Left ventricle myocardium inferior (tissue), 1 donor: ENCODE data around the gene CHRNA7. TPM values are rescaled to one million over a fixed set of nuclear protein-coding genes. Genes with fewer than 3 reads are reported as not detected.

Experiments
- DNase-seq: peaks from one replicate; pipeline ENCODE4 v3.0.0-alpha.2; 2020
- H3K27ac ChIP-seq: fragments of 200-600 bp; replicated peaks from 2 replicates; pipeline ENCODE4 v1.8.0; 2021
- H3K27me3 ChIP-seq: fragments of 200-600 bp; 2 replicates; pipeline ENCODE4 v1.8.0; 2021; ENCODE audit warnings: low read depth
- H3K36me3 ChIP-seq: fragments of 200-600 bp; 2 replicates; pipeline ENCODE4 v1.8.0; 2021
- H3K4me1 ChIP-seq: fragments of 200-600 bp; 2 replicates; pipeline ENCODE4 v1.8.0; 2021
- H3K4me3 ChIP-seq: fragments of 200-600 bp; 2 replicates; pipeline ENCODE4 v1.8.0; 2021; ENCODE audit warnings: mild to moderate bottlenecking, moderate library complexity
- H3K9me3 ChIP-seq: fragments of 200-600 bp; replicated peaks from 2 replicates; pipeline ENCODE4 v1.8.0; 2021
- CTCF ChIP-seq: fragments of 200-600 bp; IDR thresholded peaks from 2 replicates; pipeline ENCODE4 v1.8.0; 2021; ENCODE audit warnings: antibody characterized with exemption, mild to moderate bottlenecking, borderline replicate concordance
- intact Hi-C: fragments of 100-400 bp; cut with micrococcal nuclease; formaldehyde crosslinking; loops from one replicate; pipeline ENCODE4 v1.11.0; 2022
- total RNA-seq: library from RNA; stranded (reverse); fragmentation: NEBNext Ultra II Directional; extraction: Animal tissue kit (Norgen Biotek cat#: 25700); gene quantifications from one replicate; pipeline ENCODE4 v1.2.1, GENCODE V29; 2021
- donor health status: DM: no; HTN: yes; CAD: no; lungs with severe emphysema.

CHRNA7 gene
- total RNA-seq, 1 donor from 2014 or later, result 0.60 TPM

DNA sequence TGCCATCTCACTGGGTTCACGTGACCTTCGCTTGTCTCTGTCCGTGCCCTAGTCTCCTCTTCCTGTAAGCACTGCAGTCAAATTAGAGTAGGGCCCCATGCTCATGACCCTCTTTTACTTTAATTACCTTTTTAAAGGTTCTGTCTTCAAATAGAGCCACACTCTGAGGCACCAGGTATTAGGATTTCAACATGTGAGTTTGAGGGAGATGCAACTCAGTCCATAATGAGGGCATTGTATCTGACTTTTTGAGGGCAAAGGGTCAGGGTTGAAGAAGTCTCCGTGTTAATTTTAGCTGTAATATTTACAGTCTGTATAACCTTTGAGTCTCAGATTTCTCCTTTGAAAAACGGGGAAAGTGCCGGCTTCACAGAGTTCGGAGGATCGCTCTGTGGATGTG is 82.9 kb downstream of the CHRNA7 start:
- no peak for DNase-seq
- H3K9me3 ChIP-seq, result no peaks in the 10 kb centered on the region
- no peak overlapping the region for H3K27ac ChIP-seq
- H3K4me3 ChIP-seq, result no peak overlapping the region
- H3K36me3 ChIP-seq, result no peaks in the 10 kb centered on the region
- H3K27me3 ChIP-seq, result peaks cover 29% of the 10 kb centered on the region
- intact Hi-C loops, result no loop called here
- no peaks in the 10 kb centered on the region for H3K4me1 ChIP-seq
- TF ChIP-seq CTCF, result no peak

DNA sequence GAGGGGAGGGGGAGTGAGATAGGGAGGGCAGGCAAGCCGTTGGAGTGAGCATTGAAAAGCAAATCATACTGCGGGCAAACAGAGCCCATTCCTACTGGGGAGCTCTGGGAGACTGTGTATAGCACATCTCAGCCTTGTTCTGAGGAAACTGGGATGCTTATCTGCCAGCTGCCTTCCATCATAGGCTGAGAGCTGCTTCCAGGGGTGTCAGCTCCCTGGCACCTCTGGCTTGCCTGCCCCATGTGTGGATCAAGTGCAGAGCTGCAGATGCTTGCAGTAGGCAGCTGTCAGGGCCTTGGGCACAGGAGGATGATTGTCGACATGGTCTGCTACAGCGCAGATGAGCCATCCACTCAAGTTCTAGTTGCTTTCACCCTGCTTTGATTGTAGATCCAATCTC is 86.8 kb downstream of the CHRNA7 start:
- TF ChIP-seq CTCF, result no peak
- H3K9me3 ChIP-seq, result no peaks in the 10 kb centered on the region
- DNase-seq, result no peak
- no peaks in the 10 kb centered on the region for H3K36me3 ChIP-seq
- no peaks in the 10 kb centered on the region for H3K4me1 ChIP-seq
- no peak overlapping the region for H3K4me3 ChIP-seq
- peaks cover 38% of the 10 kb centered on the region for H3K27me3 ChIP-seq
- H3K27ac ChIP-seq, result no peak overlapping the region
- intact Hi-C loops, result no loop called here

- TF ChIP-seq CTCF, result no peak
- Histone ChIP-seq H3K4me1 (no peaks in the 10 kb centered on the region), H3K27ac (no peak overlapping the region), H3K4me3 (no peak overlapping the region), H3K27me3 (peaks cover 37% of the 10 kb centered on the region), H3K9me3 (no peaks in the 10 kb centered on the region), H3K36me3 (no peaks in the 10 kb centered on the region)
- no peak for DNase-seq
- intact Hi-C loops, result no loop called here
Observed at GRCh38 chr15:32119286-32119685, 89.0 kb downstream of the CHRNA7 start.

- H3K4me3 ChIP-seq, result no peak overlapping the region
- H3K27me3 ChIP-seq, result peaks cover 37% of the 10 kb centered on the region
- no peaks in the 10 kb centered on the region for H3K4me1 ChIP-seq
- H3K9me3 ChIP-seq, result no peaks in the 10 kb centered on the region
- no peak for TF ChIP-seq CTCF
- no peak for DNase-seq
- H3K36me3 ChIP-seq, result no peaks in the 10 kb centered on the region
- intact Hi-C loops, result no loop called here
- H3K27ac ChIP-seq, result no peak overlapping the region
Observed at GRCh38 chr15:32119694-32120330, 89.5 kb downstream of the CHRNA7 start.

DNA sequence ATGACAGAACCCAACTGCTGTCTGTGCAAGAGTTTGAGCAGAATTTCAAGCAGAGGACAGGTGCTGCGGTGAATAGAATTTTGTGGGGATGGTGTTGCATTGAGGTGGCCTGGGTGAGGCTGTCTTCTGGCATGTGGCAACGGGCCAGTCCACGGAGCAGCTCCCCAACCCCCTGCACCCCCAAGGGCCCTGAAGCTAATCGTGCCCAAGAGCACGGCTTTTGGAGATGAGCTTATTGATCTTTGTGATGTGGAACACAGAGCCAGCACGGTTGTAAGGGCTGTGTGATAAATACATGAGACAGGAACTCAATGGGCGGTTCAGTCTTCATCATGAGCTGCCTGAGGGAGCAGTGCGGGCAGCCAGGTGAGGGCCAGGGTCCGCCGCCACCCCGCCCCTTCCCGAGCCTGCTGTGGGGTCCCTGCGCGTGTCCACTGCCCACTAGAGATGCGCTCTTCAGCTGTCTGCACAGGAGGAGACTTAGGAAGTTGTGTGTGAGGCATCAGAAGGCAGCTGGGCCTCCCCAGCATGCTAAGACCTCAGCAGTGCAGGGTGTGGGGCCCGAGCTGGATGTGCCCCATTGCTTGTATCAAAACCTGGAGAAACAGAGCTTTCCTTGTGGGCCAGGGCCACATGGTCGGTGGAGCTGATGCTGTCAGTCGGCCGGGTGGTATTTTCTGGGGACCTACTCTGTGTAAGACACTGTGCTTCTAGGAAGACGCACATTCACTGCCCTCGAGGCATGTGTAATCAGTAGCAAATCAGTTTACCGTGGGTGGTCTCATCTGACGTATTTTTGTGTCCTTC is 90.5 kb downstream of the CHRNA7 start:
- H3K9me3 ChIP-seq, result no peaks in the 10 kb centered on the region
- H3K4me3 ChIP-seq, result no peak overlapping the region
- no peaks in the 10 kb centered on the region for H3K4me1 ChIP-seq
- intact Hi-C loops, result no loop called here
- H3K27ac ChIP-seq, result no peak overlapping the region
- DNase-seq, result no peak
- peaks cover 34% of the 10 kb centered on the region for H3K27me3 ChIP-seq
- no peaks in the 10 kb centered on the region for H3K36me3 ChIP-seq
- no peak for TF ChIP-seq CTCF
